AG08396 (cell line): Measurements from ENCODE around the gene BEND6.
"Not testable (repeated sequence)": the region's sequence is repeated elsewhere in the genome, so short reads cannot be mapped to it uniquely, and the experiment has no call there.

Source experiments
- DNase-seq: peaks from one replicate; pipeline ENCODE4 v3.0.0; 2012; ENCODE audit warnings: low spot score, mixed read lengths

The BEND6 gene

DNA sequence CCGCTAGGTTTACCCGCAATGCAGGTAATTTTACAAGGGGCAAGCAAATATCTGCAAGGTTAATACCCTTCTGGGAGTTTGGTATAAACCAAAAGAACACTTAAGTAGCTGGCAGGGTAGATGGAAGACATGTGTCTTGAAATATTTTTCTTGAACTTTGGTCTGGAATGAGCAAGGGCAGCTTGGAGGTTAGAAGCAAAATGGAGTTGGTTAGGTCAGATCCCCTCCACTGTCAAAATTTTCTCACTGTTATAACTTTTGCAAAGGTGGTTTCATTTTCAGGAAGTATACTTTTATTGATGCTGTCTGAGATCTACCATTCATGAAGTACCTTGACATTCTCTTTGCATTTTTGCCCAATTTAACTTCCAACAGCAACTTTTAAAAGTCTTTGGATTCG is 78.3 kb downstream of the BEND6 start:
- no peak for DNase-seq

DNA sequence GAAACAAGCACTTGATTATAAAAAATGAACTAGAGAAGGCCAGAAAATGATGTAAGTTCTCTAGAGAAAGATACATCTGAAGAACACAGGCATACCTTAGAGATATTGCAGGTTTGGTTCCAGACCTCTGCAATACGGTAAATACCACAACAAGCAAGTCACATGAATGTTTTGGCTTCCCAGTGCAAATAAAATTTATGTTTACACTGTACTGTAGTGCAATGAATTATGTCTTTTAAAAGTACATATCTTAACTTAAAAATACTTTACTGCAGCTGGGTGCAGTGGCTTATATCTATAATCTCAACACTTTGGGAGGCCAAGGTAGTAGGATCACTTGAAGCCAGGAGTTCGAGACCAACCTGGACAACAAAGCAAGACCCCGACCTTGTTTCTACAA is 80.6 kb downstream of the BEND6 start:
- no peak for DNase-seq

DNA sequence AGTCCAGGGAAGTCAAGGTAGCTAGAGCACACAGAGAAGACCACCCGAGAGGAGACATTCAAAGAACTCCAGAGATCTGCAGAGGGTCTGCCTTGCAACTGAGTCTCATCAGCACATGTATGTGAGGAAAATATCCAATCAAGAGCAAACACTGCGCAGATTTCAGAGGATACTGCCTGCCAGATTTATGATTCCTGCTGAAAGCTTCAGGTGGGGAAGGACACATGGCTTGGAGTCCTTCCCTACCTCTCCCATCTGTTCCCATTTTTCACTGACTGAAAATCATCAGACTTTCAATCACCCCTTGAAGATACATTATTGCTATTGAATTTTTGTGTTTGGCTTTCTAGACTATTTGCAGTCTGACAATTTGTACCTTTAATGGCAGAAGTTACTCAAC is 84.0 kb downstream of the BEND6 start:
- DNase-seq: no peak

DNA sequence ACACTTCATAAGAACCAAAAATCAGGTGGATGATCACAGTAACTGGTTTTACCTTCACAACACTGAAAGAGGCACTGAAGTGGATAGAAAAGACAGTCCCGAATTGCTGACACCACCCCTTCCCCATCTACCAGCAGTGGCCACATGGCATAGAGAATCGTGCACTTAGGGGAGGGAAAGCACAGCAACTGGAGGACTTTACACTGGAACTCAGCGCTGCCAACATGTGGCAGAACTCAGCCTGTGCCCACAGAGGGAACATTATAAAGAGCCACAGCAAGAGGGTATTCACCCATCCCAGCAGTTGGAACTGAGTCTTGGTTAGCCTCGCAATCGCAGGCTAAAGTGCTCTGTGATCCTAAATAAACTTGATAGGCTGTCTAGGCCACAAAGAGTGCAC is 85.1 kb downstream of the BEND6 start:
- DNase-seq: no peak

DNA sequence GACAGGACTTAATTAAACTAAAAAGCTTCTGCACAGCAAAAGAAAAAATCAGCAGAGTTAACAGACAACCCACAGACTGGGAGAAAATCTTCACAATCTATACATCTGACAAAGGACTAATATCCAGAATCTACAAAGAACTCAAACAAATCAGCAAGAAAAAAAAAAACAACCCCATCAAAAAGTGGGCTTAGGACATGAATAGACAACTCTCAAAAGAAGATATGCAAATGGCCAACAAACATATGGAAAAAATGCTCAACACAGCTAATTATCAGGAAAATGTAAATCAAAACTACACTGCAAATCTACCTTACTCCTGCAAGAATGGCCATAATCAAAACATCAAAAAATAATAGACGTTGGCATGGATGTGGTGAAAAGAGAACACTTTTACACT is 89.2 kb downstream of the BEND6 start:
- not testable (repeated sequence) for DNase-seq

DNA sequence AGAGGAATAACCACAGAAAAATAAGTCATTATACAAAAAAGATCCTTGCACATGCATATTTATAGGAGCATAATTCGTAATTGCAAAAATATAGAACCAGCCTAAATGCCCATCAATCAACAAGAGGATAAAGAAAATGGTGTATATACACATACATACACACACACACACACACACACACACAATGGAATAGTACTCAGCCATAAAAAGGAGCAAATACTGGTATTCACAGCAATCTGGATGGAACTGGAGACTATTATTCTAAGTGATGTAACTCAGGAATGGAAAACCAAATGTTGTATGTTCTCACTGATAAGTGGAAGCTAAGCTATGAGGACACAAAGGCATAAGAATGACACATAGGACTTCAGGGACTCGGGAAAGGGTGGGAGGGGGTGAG is 89.7 kb downstream of the BEND6 start:
- DNase-seq: no peak

DNA sequence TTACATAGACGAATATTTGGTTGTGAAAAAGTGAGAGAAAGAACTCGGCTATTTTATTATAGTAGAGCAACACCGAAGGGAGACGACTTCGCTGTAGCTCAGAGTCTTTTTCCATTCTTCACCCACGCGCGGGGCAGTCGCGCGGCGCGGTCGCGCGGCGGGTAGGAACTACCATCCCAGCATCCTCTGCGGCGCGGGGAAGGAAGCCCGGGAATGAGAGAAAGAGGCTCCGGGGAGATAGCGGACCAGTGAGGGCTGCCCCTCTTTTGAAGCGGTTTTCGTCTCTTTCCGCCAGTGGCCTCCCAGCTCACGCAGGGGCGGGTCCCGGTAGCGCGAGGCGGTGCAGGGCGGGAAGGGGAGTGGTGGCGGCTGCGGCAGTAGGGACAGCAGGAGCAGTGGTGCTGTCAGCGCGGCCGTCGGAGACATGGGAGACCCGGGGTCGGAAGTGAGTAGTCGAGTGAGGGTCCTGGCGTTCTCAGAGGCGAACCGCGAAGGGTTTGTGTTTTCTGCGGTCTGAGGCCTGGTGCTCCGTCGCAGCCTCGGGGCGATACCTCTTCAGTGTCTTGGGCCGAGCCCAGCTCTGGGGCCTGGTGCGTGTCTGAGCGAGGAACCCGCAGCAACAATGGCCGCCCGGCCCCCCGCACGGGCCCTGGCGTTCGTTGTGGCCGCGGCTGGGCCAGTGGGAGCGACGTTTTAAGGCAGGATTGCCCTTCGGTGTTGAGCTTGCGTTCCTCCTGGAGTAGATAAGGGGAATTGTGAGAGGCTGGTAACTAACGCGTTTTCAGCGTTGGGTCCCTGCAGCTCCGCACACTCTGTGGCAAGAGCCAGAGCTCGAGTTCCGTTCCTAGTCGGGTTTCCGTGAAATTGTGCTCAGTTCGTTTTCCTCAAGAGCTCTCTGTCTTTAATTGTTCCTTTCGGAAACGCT is 91.7 kb downstream of the BEND6 start, which contains the start of gene KIAA1586:
TSS of gene KIAA1586 (plus strand) at position 362 of the 925 bp plus-strand sequence. CDS start at position 425, 63 bp downstream.
- peak; percentile 91 for DNase-seq

DNA sequence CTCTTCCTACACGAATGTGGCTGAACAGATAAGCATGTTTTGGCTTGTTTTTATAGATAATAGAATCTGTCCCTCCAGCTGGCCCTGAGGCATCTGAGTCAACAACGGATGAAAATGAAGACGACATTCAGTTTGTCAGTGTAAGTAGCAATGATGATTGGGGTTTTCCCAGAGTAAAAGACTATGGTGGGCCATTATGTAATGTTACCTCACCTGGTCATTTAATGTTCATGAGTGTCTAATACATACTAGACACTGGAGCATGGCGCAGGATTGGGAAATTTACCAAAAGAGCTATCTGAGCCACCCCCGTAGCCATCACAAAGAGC is 92.3 kb downstream of the BEND6 start:
- not testable (repeated sequence) for DNase-seq

DNA sequence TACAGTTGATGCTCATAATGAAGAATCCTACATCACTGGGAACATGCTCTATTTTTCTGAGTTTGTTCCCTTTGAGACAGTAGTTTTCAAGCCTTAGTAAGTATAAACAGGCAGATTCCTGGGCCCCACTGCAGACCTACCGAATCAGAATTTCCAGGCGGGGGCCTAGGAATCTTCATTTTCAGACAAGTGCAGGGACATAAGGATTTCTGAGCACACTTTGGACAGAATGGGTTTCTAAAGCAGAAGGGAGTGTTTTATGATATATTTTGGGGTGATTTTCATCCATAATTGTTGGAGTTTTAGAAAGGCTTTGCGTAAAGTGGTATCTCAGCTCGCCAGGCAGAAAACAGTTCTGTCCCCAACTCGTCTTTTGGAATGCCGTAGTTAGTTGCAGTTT is 93.0 kb downstream of the BEND6 start:
- DNase-seq: not testable (repeated sequence)

DNA sequence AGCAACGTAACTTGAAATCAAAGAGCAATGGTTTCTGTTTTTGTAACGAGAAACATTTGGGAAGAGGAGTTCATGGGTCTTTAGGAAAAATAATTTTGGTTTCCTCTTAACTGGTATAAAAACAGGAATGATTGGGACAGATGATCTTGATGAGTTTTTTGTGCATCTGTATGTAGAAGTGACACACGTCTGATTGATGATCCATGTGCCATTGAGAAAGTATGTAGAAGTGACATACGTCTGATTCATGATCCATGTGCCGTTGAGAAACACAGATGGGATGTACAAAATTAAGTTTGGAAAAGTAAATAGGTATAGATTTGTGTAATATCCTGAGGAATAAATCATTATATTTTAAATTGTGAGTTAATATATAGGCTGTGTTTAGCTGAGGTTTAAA is 93.7 kb downstream of the BEND6 start:
- DNase-seq: no peak

DNA sequence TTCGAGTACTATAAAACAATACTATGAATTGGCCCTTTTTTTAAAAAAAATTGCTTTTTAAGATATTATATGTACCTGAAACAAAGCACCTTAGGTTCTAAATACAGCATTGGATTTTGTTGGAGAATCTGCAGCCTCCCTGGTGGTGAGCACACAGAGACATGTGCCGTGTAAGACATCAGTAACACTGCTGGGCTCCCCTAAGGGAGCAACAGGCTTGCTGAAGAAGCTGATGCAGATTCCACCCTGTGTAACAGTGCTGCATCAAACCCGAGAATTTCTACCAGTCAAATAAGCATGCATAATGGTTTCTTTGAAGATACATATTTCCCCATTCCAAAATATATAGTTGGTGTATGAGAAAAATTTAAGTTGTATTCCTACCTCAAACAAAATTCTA is 108.9 kb downstream of the BEND6 start:
- DNase-seq: no peak

DNA sequence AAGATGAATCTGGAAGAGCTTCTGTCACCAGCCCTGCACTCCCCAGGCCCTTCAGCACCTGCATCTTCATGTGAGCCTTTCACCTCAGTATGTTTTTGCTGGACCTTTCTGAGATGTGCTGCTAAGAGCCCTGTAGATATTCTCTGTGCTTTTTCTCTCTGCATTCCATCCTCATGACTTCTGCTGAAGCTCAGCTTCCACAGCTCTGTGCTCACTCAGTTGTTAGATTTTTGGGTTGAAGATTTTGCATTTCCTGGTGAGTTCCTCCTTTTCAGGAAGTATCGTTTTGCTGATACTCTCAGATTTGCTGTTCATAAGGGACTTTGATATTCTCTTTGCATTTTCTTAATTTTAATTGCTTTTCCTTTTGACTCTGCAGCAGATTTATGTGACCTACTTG is 109.9 kb downstream of the BEND6 start:
- DNase-seq: peak; percentile 35

DNA sequence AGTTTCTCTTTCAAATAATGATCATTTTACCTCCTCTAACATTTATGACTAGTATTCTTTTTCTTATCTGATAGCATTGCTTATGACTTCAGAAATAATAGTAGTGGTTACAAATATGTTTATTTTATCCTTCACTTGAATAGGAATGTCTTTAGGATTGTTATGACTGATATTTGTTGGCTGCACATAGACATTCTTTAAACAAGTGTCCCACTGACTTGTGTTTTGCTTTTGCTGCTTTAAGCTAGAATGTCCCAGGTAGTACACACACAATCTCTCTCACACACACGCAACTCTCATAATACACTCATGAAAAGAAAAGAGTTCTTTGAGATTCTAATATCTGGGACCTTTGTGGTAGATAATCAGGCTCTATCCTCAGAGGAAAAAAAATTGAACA is 113.2 kb downstream of the BEND6 start:
- no peak for DNase-seq

DNA sequence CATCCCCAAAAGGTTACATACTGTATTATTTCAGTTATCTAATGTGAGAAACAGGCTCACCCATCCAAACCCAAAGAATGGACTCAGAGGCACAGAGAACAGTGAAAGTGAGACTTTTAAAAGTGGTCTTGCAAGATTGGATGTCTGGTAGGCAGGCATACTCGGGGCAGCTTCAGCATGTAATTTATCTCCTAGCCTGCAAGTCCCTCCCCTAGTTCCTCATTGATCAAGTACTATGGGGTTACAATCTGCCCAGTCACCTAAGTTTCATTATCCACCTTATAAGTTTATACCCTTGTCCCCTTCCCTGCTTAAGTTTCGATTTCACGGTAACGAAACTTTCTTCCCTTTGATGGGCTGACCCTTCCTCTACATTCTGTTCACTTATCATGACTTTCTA is 114.3 kb downstream of the BEND6 start:
- DNase-seq: no peak

DNA sequence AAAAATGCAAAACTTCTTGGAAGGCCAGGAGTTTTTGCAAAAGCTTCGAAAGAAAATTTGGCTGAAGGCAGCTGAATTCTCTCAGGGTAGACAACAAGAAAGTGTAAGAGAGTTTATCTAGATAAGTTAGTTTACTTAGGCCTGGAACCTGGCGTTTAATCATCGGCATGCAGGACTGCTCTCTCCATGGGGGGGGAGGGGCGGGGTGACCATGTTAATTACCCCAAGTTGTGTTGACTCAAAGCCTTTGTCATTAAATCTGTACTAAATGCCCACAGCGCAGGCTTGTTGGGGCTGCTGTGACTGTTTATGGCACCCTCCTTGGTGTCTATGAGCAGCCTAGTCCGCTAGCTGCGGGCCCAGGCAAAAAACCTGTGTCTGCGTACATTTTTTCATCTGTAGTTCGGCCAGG is 115.0 kb downstream of the BEND6 start:
- no peak for DNase-seq

DNA sequence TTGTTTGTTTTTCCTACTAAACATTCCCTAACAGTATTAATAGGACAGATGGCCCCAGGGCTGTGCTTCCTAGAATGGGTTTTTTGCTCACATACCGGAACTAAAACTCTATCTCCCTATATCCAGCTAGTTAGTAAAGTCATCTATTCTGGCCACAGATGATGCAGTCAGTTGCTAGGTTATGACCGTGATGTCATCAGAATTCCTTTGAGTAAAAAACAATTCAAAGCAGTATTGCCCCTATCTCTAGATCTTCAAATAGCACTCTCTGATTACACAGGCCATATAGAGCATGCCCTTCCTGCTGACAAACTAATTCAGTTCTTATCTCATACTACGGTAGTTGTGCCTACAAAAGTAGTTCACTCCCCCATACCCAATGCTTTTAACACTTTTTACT is 117.2 kb downstream of the BEND6 start:
- DNase-seq: no peak

DNA sequence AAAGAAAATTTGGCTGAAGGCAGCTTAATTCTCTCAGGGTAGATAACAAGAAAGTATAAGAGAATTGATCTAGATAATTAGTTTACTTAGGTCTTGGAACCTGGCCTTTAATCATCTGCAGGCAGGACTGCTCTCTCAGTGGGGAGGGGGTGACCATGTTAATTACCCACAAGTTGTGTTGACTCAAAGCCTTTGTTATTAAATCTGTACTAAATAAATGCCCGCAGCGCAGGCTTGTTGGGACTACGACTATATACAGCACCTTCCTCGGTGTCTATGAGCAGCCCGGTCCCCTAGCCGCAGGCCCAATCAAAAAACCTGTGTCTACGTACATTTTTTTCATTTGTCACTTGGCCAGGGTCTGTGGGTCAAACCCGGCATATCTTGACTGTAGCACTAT is 119.5 kb downstream of the BEND6 start:
- no peak for DNase-seq

DNA sequence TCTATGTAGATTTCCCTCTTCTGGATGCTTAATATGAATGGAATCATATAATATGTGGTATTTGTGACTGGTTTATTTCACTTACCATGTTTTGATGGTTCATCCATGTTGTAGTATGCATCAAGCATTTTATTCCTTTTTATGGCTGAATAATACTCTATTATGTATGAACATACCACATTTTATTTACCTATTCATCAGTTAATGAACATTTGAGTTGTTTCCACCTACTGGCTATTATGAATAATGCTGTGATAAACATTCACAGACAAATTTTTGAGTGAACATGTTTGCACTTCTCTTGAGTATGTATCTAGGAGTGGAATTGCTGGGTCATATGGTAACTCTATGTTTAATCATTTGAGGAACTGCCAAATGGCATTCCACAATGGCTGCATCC is 120.2 kb downstream of the BEND6 start:
- no peak for DNase-seq
